Activated T-cell treated with anti-CD3 and anti-CD28 coated beads for 4 hours (primary cell): Measurements from ENCODE around the gene TMEM259.
"Not testable (repeated sequence)": the region's sequence is repeated elsewhere in the genome, so short reads cannot be mapped to it uniquely, and the experiment has no call there.

Experiments
- DNase-seq: peaks from one replicate; pipeline ENCODE4 v3.0.0-alpha.2; 2020

TMEM259 gene

DNA sequence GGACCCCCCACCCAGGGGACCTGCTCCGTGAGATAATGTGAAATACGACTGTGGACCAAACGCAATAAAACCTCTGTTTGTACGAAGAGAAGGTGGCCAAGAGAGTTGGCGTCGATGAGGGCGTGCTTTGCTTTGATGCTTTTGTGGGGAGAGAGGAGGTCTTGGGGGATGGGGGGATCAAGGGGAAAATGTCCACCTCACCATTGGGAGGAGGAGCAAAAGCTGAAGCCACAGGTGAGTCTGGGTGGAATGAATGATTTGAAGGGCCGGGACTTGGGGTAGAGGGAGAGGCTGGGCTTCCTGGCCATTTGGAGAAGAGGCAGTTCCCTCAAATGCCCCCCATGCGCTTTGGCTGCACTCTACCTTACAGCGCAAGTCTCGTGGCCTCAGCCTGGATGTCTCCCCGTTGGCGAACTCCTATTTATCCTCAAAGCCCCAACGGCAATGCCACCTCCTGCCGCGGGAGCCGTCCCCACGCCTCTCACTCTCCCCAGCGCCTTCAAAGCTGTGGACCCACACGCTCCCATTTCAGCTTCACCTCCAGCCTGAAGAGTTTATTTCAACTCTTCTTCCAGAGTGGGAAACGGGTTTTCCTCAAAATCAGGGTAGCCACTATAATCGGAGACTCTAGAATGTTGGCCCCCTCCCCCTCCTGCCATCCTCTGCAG lies 18.2 kb upstream of the TMEM259 start:
- DNase-seq = no peak

DNA sequence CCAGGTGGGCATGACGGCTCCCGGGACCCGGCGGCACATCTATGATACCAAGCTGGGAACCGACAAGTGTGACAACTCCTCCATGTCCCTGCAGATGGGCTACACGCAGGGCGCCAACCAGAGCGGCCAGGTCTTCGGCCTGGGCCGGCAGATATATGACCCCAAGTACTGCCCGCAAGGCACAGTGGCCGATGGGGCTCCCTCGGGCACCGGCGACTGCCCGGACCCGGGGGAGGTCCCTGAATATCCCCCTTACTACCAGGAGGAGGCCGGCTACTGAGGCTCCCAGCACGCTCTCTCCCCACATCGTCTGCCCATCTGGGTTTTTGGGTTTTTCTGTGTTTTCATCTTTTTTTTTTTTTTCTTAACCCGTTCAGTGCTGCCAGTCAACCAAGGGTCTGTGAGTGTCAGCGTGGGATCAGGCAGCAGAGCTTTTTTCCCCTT lies 16.7 kb upstream of the TMEM259 start:
- DNase-seq = no peak

DNA sequence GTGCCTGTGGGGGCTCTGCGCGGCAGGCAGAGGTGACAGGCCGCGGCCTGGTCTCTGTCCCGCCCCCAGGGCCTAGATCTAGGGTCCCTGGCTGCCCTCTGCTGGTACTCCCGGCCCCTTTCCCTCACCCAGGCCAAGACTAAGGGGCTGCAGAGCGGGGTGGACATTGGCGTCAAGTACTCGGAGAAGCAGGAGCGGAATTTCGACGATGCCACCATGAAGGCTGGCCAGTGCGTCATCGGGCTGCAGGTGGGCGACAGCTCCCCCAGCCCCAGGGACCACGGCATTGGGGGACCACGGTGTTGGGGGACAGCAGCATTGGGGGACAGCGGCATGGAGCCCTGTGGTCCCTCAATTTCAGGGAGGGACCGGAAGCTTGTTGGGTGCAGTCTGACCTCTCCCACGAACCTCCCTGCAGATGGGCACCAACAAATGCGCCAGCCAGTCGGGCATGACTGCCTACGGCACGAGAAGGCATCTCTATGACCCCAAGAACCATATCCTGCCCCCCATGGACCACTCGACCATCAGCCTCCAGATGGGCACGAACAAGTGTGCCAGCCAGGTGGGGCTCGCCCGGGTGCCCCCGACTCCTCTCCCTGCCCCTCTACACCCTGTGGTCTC lies 15.2 kb upstream of the TMEM259 start:
- no peak for DNase-seq

DNA sequence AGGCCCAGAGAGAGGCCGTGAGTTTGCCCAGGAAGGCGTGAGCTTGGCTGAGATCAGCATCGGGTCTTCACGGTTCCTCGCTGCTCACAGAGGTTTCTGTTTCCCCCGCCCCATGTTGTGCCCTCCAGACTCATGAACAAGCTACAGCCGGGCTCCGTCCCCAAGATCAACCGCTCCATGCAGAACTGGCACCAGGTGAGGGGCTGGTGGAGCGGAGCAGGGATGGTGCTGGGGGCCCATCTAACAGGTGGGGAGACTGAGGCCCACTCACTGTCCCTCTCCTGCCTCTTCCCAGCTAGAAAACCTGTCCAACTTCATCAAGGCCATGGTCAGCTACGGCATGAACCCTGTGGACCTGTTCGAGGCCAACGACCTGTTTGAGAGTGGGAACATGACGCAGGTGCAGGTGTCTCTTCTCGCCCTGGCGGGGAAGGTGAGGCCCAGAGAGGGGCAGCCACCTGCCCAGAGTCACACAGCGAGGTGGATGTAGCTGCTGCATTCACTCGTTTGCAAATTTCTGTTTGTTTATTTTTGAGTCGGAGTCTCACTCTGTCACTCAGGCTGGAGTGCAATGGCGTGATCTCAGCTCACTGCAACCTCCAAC lies 11.4 kb upstream of the TMEM259 start:
- DNase-seq = no peak

DNA sequence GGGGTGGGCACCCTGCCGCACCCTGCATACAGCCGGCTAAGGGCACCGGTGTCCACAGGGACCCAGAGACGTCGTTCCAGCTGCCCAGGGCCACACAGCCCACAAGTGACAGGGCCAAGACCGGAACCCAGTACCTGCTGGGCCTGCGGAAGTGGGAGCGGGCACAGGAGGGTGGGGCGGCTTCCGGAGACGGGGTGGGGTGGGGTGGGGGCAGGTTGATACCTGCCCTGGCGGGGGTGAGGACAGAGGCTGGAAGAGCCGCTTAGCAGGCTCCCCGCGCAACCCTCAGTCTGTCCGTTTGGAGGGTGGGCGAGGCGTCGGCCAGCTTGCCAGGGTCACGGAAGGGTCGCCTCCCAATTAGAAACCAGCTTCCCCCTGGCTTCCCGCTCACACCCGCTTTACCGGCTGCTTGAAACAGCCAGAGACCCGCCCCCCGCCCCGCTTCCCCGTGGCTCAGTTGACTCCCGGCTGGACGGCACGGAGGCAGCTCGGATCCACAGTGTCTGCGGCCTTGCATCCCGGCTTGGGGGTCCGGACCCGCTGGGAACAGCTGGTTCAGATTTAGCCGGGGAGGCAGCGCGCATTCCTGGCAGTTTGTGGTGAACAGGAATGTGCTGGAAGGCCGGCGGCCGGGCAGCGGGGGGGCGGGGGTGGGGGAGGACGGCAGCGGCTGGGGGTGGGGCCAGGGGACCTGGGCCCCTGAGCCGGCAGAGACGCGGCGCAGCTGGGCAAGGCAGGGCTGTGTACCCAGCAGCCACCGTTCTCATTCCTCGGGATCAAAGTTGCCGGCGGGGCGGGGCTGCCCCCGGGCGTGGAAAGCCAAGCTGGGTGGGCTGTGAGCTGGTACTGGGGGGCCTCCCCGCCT lies 7.4 kb upstream of the TMEM259 start:
- DNase-seq = no peak

DNA sequence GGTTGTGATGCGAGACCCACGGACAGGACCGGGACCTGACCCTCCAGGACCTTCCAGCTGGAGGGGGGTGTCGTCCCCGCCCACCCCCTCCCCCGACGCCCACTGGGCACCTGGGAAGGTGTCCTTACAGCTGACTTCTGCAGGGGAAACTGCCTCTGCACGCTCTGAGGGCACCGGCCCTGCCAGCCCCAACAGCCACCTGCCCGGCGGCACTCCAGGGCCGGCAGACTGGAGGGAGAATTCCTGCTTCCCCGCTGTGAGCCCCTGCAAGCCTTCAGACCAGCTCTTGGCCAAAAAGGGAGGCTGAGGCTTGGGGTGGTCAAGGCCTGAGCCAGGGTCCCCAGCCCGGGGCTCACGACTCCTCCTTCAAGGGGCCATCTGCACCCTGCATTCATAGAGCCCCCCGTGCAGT lies 6.7 kb upstream of the TMEM259 start:
- DNase-seq = no peak

DNA sequence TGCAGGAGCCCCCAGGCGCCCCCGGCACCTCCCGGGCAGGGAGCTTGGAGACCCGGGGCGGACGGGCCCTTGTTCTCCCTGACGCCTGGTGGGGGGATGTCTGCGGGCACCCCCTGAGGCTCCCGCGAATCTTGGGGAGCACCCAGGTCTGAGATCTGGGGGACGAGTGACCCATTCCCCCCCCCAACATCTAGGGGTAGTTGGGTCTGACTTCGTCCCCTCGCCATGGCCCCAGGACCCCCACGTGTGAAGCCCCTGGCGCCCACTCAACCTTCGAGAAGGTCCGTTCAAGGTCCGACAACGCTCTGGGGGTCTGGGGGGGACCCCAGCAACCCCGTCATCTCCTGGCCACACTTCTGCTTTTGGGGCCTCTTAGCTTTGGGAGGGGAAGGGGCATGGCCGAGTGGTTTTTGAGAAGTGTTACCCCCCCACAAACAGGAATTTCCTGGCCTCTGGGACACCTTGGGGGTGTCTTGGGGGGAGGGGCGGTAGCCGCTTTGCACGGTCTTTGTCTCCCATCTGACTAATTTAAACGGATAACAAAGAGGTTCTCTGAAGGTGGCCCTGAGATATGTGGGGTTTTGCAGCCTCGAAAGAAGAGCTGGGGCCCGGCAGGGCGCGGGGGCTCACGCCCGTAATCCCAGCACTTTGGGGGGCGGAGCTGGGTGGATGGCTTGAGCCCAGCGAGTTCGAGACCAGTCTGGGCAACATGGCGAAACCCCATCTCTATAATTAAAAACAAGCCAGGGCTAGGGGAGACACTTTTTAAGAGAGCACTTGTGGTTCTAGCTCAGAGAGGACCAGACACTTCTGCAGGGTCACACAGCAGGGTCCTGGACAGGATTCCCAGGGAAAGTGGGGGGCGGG lies 6.1 kb upstream of the TMEM259 start:
- DNase-seq = no peak

DNA sequence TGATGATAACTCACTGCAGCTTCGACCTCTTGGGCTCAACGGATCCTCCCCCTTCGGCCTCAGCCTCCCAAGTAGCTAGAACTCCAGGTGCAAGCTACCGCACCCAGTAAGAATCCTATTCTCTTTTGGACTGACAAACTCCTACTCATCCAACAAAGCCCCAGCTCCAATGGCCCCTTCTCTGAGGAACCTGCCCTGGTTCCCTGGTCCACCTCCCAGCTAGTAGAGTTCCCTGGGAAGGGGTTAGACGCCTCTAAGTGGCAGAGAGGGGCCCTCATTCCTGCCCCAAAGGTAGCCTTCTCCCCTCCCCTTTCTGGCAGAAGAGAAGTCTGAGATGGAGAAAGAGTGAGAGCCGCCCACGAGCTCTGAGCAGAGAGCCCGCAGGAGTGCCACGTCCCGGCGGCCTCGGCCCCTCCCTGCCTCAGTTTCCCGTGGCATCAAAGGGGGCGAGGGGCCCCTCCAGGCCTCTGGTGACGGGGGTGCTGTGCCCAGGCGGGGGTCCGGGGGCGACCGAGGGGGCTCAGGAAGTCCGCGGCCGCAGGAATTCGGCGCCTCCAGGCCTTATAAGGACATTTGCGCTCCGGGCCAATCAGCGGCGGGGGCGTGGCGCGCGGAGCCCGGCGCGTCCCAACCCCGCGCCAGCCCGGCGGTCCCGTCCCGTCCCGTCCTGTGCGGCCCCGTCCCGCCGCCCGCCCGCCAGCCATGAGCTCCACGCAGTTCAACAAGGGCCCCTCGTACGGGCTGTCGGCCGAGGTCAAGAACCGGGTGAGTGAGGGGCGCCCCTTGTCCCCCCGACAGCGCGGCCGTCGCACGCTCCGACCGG lies 5.2 kb upstream of the TMEM259 start, which contains the start of gene CNN2:
Gene CNN2 (plus strand): TSS at position 649 of the 823 bp plus-strand sequence. CDS start 54 bp downstream, at position 703.
- DNase-seq = peak; percentile 57

DNA sequence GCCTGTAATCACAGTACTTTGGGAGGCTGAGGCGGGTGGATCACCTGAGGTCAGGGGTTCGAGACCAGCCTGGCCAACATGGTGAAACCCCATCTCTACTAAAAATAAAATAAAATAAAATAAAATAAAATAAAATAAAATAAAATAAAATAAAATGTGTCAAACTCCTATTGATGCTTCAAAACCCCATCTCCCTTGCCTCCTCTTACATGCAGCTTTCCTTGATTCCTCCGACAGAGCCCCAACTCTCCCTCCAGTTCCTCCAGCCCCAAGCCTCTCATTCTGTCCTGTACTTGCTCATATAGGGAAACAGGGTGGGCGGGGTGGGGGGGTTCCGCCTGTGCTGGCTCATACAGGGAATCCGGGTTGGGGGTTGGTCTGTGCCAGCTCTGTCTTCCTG lies 4.2 kb upstream of the TMEM259 start:
- DNase-seq = not testable (repeated sequence)

DNA sequence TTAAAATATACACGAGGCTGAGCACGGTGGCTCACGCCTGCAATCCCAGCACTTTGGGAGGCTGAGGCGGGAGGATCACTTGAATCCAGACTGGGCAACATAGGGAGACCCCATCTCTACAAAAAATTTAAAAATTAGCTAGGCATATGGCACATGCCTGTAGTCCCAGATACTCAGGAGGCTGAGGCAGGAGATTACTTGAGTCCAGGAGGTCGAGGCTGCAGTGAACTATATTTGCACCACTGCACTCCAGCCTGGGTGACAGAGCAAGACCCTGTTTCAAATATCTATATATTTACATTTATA lies 2.9 kb upstream of the TMEM259 start:
- not testable (repeated sequence) for DNase-seq

DNA sequence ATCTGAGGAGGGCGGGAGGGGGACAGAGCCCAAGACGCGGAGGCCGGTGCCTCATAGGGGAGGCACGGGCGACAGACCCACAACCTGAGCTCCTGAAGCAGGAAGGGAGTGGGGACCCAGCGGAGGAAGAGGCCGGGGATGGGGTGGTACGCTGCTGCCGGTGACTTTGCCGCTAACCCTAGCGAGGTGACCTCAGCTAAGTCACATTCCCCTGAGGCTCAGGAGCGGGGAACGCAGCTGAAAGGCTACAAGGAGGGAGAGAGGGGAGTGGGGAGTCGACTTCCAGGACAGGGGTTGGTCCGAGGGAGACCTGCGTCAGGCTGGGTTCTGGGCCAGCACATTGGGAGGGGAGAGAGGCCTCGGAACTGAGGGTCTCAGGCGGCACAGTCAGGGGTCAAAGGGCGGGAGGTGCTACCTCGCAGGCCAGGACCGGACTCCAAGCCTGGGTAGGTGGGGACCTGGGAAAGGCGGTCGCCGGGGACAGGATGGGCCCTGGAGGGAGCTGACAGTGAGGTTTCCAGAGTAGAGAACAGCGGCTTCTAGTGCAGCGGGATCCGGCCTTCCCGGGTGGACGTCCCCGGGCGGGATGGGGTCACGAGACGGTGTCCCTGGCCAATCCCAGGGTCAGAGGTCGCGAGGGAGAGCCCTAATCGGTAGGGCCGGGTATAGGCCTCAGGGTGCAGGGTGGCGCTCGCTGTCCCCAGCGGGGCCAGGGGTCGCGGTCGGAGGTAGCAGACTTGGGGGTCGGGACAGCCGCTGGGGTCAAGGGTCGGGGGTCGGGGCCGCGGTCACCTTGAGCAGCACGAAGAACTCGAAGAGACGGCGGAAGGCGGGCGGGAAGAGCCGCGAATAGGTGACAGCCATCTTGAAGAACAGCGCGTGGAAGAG lies 699 bp downstream of the TMEM259 start:
- no peak for DNase-seq

DNA sequence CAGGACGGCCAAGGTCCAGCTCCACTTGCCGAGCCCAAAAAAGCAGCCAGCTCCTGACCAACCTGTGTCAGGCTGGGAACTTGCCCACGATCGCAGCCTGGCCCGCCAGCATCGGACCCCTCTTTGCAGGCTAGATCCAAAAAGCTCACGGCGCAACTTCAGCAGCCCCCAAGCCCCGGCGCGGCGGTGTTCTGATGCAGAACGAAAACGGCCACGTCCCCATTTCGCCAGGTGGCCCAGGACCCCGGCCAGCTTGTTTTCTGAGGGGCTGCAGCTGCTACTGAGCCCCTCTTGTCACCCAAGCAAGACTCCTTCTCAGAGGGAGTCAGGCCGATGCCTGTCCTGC lies 1.3 kb downstream of the TMEM259 start:
- DNase-seq = no peak

DNA sequence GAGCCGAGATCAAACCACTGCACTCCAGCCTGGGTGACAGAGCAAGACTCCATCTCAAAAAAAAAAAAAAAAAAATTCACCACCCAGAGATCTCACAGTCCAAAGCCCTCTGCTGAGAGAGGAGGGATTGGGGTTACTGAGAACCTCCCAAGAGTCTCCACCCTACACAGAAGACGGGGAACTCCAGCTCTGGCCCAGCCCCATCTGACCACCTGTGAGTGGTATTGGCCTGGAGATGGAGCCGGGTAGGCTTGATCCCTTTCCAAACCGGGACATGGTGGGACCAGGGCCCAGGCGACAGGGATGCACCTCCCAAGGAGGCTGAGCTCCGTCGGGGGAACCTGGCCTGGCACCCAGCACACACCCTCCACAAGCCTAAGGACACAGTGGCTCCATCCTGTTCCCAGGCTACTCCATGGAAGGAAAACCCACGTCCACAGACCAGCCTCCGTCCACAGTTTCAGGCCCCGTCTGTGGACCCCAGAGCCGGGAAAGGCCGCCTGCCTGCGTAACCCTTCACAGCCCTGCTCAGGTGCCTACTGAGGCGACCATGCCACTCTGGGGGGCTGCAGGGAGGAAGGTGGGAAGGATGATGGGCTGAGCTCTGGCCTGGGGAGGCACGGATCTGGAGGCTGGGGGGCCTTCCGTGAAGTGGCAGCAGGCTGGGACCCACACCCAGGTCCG lies 1.8 kb downstream of the TMEM259 start:
- no peak for DNase-seq

DNA sequence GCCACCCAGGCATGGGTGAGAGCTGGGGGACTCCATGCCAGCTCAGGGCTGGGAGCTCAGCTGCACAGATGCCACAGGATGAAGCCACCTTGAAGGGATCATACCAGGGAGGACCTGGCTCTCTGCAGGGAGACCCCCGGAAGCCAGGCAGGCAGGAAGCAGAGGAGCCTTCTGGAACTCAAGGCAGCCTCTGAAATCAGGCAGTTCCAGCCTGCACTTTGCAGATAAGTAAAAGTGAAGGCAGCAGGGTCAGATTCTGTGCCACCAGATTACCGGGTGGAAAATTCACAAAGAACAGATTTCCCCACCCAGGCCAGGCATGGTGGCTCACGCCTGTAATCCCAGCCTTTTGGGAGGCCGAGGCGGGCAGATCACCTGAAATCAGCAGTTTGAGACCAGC lies 2.5 kb downstream of the TMEM259 start:
- DNase-seq = no peak

DNA sequence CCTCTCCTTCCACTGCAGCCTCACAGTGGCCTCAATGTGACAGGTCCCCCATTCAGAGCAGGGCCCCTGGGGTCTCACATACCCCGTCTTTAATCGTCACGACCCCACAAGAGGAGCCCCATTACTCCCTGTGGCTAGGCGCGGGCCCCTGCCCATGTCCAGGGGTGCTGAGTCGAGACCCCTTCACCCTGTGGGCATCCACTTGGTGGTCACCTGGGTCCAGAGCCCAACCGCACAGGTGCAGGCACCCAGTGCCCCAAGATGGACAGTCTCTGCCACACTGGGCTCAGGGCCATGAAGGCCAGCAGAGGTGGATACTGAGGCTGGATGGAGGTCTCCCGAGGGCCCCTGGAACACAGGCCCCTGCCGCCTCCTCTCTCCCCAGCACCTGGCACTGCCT lies 3.0 kb downstream of the TMEM259 start:
- no peak for DNase-seq

DNA sequence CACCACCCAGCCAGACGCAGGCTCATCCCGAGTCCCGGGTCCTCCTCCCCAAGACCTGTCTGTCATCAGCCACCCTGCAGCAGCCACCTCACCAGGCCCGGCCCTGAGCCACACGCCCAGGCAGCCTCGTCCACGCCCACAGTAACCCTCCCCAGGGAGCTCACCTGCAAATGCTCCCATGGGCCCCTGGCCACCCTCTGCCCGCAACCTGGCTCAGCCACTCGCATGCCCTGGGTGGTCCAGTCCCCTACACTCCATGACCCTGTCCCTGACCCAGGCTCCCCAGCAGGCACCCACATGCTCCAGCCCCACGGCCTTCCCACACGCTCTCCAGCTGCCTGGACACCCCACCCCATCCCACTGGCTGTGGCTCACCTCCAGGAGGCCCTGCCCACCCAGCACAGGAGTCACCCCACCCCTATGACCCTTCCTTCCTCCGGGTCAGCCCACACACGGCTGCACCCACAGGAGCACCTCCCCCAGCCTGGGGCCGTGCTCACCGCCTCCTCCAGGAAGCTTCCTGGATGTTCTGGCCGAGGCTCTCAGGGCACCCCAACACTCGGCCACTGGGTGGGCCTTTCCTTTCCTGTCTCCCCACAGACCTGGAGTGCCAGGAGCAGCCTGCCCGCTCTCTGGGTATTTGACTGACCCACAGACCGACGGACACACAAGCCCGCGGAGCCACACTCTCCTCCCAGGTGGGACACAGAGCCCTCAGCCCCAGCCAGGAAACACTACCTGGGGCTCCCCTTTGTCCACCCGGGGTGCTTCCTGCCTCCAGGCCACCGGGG lies 3.6 kb downstream of the TMEM259 start:
- no peak for DNase-seq

DNA sequence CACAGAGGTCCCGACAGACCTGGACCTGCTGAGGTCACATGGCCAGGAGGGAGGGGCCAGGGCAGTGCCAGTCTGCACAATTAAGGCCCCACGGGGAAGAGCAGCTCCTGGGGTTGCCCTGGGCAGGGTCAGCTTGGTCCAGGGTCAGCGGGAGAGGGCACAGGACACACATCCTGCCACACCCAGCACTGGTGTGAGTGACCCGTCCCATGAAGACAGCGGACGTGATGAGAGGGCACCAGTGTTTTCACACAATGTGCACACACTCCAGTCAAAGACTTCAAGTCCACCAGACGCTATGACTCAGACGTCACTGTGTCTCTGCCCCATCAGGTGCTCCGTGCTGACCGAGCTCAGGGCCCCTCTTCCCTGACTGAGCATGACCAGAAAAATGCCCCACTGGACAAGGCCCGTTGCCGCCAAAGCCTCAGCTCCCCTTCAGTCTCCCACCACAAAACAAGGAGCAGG lies 4.2 kb downstream of the TMEM259 start:
- DNase-seq = no peak

DNA sequence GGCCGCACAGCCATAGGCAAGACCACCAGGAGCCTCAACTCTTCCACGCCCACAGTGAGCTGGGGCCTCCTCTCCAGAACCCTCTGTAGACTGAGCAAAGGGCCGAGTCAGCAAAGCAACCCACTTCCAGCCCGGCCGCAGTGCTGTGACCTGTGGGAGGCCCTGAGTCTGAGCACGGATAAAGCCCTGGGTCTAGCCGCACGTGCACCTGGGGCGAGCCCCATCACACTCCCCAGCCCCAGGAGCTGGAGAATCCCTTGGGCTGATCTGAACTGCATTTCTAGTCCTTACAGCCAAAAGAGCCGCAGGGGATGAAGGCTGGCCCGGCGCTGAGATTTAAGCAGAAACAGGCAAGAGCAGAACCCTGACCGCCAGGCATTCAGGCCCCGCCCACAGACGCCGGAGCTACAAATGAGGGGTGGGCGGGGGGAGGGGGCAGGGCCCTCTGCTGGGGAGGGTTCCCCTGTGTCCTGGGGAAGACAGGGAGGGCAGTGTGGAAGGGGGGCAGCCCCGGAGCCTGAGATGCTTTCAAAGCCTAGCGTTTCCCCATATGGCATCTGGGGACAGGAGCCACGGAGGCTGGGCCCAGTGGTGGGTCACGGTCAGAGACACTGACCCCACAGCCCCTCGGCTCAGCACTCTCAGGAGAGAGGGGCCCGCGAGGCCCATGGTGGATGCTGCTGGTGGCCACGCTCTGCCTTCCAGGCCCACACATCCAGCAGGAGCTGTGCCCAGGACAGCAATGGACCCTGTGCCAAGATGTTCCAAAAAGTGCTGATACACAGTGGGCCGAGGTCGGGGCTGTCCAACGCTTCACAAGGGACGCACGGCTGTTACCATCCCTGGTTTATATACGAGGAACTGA lies 4.9 kb downstream of the TMEM259 start:
- DNase-seq = no peak
